ENCODE results near the gene IMMP1L. TPM values are rescaled to one million over a fixed set of nuclear protein-coding genes. Genes with fewer than 3 reads are reported as not detected.

The IMMP1L gene
- total and polyA plus RNA-seq, 2 donors (not counting 3 experiments of a cell fraction or from before 2014, with no cell fraction given) = 14.8 to 41.8 TPM

- Histone ChIP-seq H3K4me2 (ENCODE audit: insufficient read depth, low read length) (no peak overlapping the region), H3K36me3 (ENCODE audit: control insufficient read depth in 2 of 2, extremely low read depth in 1 of 2, insufficient read depth in 2 of 2, low read length in 2 of 2) (no peaks in the 10 kb centered on the region), H3K27ac (ENCODE audit: insufficient read depth, low read depth, low read length) (no peak overlapping the region), H3K27me3 (ENCODE audit: control insufficient read depth in 2 of 2, insufficient read depth in 2 of 2, low read length in 2 of 2) (no peaks in the 10 kb centered on the region), H3K4me1 (ENCODE audit: control insufficient read depth, extremely low read depth, insufficient read depth, low read length) (peaks cover 2% of the 10 kb centered on the region), H3K9me1 (replicated peaks; ENCODE audit: control insufficient read depth, extremely low read depth, insufficient read depth, low read length) (no peaks in the 10 kb centered on the region), H3K4me3 (replicated peaks in 1 of 3; ENCODE audit: insufficient read depth in 1 of 3, low read depth in 1 of 3, low read length in 3 of 3) (no peak overlapping the region), H2AFZ (ENCODE audit: low read depth, low read length) (no peak overlapping the region), H3K9ac (replicated peaks; ENCODE audit: extremely low read depth, insufficient read depth, low read length) (no peak overlapping the region), H3K79me2 (ENCODE audit: control insufficient read depth, insufficient read depth, low read length) (no peaks in the 10 kb centered on the region), H4K20me1 (replicated peaks; ENCODE audit: control insufficient read depth, extremely low read depth, insufficient read depth, low read length) (no peaks in the 10 kb centered on the region), H3K9me3 (replicated peaks; ENCODE audit: control insufficient read depth, insufficient read depth, low read length) (no peaks in the 10 kb centered on the region)
- dilution Hi-C loops (cut with MboI; ENCODE audit: extremely low pct_ligation_motif_present, low sequenced_read_pairs) (no loop called here), intact Hi-C loops (cut with micrococcal nuclease) (no loop called here)
- ChIA-PET CTCF (interaction anchor here (0.7 to 1.3 kb wide), 4 partner anchors 12 to 566 kb away, joined by 3 read pairs; no protein-coding TSS in a partner anchor), POLR2A (no interaction called here)
- DNase-seq (ENCODE audit: low read depth, low spot score) (no peak), FAIRE-seq (no peak)
- TF ChIP-seq POLR2AphosphoS5 (IDR thresholded peaks at IDR 0.05; ENCODE audit: insufficient read depth, low read depth, low read length) = no peak
- no peak for TF ChIP-seq CTCF (IDR thresholded peaks at IDR 0.05; ENCODE audit: extremely low read depth in 1 of 2, insufficient read depth in 1 of 2, low read depth in 1 of 2, low read length in 2 of 2)
- TF ChIP-seq EZH2 (IDR thresholded peaks at IDR 0.05; ENCODE audit: borderline replicate concordance, low read depth, low read length, severe bottlenecking) = no peak
- no peak for TF ChIP-seq POLR2A (IDR thresholded peaks at IDR 0.05; ENCODE audit: low read depth, low read length)
- TF ChIP-seq MAX (IDR thresholded peaks at IDR 0.05; ENCODE audit: insufficient read depth, insufficient read length) = no peak
- no peak for TF ChIP-seq MYC (IDR thresholded peaks at IDR 0.05; ENCODE audit: low read depth, low read length)
- no peak for TF ChIP-seq GATA2 (IDR thresholded peaks at IDR 0.05; ENCODE audit: insufficient read depth, insufficient read length, low read depth, low read length)
- TF ChIP-seq FOS (IDR thresholded peaks at IDR 0.05; ENCODE audit: borderline replicate concordance, insufficient read depth, low read length) = no peak
- no peak for TF ChIP-seq JUN (IDR thresholded peaks at IDR 0.05; ENCODE audit: borderline replicate concordance, insufficient read depth, insufficient read length, low read depth)
- BruUV-seq (replicated peaks) = no TSS peak
These were observed 68.1 kb downstream of the IMMP1L start for GRCh38 chr11:31441296-31441695.

Data from endothelial cell of umbilical vein (primary cell).